ENCODE measurements around the gene OR52B6. TPM values are rescaled to one million over a fixed set of nuclear protein-coding genes. Genes with fewer than 3 reads are reported as not detected.

Gene OR52B6
- total RNA-seq, 1 donor from 2014 or later, result not detected

- Histone ChIP-seq H3K9ac (no peak overlapping the region), H3K36me3 (no peaks in the 10 kb centered on the region), H3F3A (ENCODE audit: low read depth) (peaks cover 8% of the 10 kb centered on the region), H3K4me2 (no peak overlapping the region), H4K20me1 (ENCODE audit: low read depth) (no peaks in the 10 kb centered on the region), H3K79me2 (ENCODE audit: low read depth) (no peaks in the 10 kb centered on the region), H3K4me3 (no peak overlapping the region), H2AFZ (replicated peaks) (no peak overlapping the region), H3K27me3 (no peaks in the 10 kb centered on the region), H3K9me3 (ENCODE audit: low read depth) (no peaks in the 10 kb centered on the region), H3K4me1 (no peaks in the 10 kb centered on the region), H3K27ac (no peak overlapping the region)
- Mint-ChIP-seq H3K27ac (no peak overlapping the region), H3K4me1 (no peaks in the 10 kb centered on the region), H3K4me3 (no peak overlapping the region), H3K36me3 (no peaks in the 10 kb centered on the region), H3K9me3 (no peaks in the 10 kb centered on the region), H3K27me3 (ENCODE audit: insufficient read depth, low read depth) (peaks cover 4% of the 10 kb centered on the region)
- no peak for TF ChIP-seq EZH2phosphoT487 (IDR thresholded peaks at IDR 0.05)
- no peak for TF ChIP-seq EZH2 (IDR thresholded peaks at IDR 0.05)
- TF ChIP-seq CTCF (IDR thresholded peaks at IDR 0.05), result no peak
- no peak for DNase-seq (ENCODE audit: low spot score)
Observed at GRCh38 chr11:5603326-5603725, 22.6 kb downstream of the OR52B6 start.

GRCh38 chr11:5604896-5605295, 24.2 kb downstream of the OR52B6 start:
- Mint-ChIP-seq H3K27ac (no peak overlapping the region), H3K4me1 (no peaks in the 10 kb centered on the region), H3K9me3 (no peaks in the 10 kb centered on the region), H3K36me3 (no peaks in the 10 kb centered on the region), H3K27me3 (ENCODE audit: insufficient read depth, low read depth) (peaks cover 4% of the 10 kb centered on the region), H3K4me3 (no peak overlapping the region)
- H3K9me3 ChIP-seq (ENCODE audit: low read depth), result no peaks in the 10 kb centered on the region
- peaks cover 8% of the 10 kb centered on the region for H3F3A ChIP-seq (ENCODE audit: low read depth)
- H4K20me1 ChIP-seq (ENCODE audit: low read depth), result no peaks in the 10 kb centered on the region
- TF ChIP-seq EZH2 (IDR thresholded peaks at IDR 0.05), result no peak
- no peak for TF ChIP-seq CTCF (IDR thresholded peaks at IDR 0.05)
- TF ChIP-seq EZH2phosphoT487 (IDR thresholded peaks at IDR 0.05), result no peak
- DNase-seq (ENCODE audit: low spot score), result no peak
- H3K4me2 ChIP-seq, result no peak overlapping the region
- no peak overlapping the region for H3K4me3 ChIP-seq
- no peaks in the 10 kb centered on the region for H3K27me3 ChIP-seq
- H3K79me2 ChIP-seq (ENCODE audit: low read depth), result no peaks in the 10 kb centered on the region
- no peak overlapping the region for H3K27ac ChIP-seq
- H3K36me3 ChIP-seq, result no peaks in the 10 kb centered on the region
- H2AFZ ChIP-seq (replicated peaks), result no peak overlapping the region
- H3K4me1 ChIP-seq, result no peaks in the 10 kb centered on the region
- H3K9ac ChIP-seq, result no peak overlapping the region

GRCh38 chr11:5605849-5606248, 25.2 kb downstream of the OR52B6 start:
- Histone ChIP-seq H3K9ac (no peak overlapping the region), H3K27me3 (no peaks in the 10 kb centered on the region), H3K36me3 (no peaks in the 10 kb centered on the region), H3F3A (ENCODE audit: low read depth) (peaks cover 3% of the 10 kb centered on the region), H3K79me2 (ENCODE audit: low read depth) (no peaks in the 10 kb centered on the region), H3K27ac (no peak overlapping the region), H3K9me3 (ENCODE audit: low read depth) (no peaks in the 10 kb centered on the region), H4K20me1 (ENCODE audit: low read depth) (no peaks in the 10 kb centered on the region), H2AFZ (replicated peaks) (no peak overlapping the region), H3K4me3 (no peak overlapping the region), H3K4me2 (no peak overlapping the region), H3K4me1 (no peaks in the 10 kb centered on the region)
- peaks cover 4% of the 10 kb centered on the region for H3K27me3 Mint-ChIP-seq (ENCODE audit: insufficient read depth, low read depth)
- no peaks in the 10 kb centered on the region for H3K4me1 Mint-ChIP-seq
- H3K4me3 Mint-ChIP-seq, result no peak overlapping the region
- no peak for TF ChIP-seq EZH2 (IDR thresholded peaks at IDR 0.05)
- TF ChIP-seq EZH2phosphoT487 (IDR thresholded peaks at IDR 0.05), result no peak
- no peak for TF ChIP-seq CTCF (IDR thresholded peaks at IDR 0.05)
- H3K36me3 Mint-ChIP-seq, result no peaks in the 10 kb centered on the region
- no peak overlapping the region for H3K27ac Mint-ChIP-seq
- no peak for DNase-seq (ENCODE audit: low spot score)
- no peaks in the 10 kb centered on the region for H3K9me3 Mint-ChIP-seq

Data from neural progenitor cell (in vitro differentiated cells).